Suppressor macrophage treated with lipopolysaccharide for 1 hour (primary cell): Measurements from ENCODE around the gene MED25.
A peak's percentile ranks its signal among the peaks of the same experiment; 100 is the strongest.
"Not testable (repeated sequence)": the region's sequence is repeated elsewhere in the genome, so short reads cannot be mapped to it uniquely, and the experiment has no call there.

ENCODE experiments used
- DNase-seq, 3 donors: peaks; one replicate each; pipeline ENCODE4 v3.0.0-alpha.2; 2020 to 2022

The MED25 gene

DNA sequence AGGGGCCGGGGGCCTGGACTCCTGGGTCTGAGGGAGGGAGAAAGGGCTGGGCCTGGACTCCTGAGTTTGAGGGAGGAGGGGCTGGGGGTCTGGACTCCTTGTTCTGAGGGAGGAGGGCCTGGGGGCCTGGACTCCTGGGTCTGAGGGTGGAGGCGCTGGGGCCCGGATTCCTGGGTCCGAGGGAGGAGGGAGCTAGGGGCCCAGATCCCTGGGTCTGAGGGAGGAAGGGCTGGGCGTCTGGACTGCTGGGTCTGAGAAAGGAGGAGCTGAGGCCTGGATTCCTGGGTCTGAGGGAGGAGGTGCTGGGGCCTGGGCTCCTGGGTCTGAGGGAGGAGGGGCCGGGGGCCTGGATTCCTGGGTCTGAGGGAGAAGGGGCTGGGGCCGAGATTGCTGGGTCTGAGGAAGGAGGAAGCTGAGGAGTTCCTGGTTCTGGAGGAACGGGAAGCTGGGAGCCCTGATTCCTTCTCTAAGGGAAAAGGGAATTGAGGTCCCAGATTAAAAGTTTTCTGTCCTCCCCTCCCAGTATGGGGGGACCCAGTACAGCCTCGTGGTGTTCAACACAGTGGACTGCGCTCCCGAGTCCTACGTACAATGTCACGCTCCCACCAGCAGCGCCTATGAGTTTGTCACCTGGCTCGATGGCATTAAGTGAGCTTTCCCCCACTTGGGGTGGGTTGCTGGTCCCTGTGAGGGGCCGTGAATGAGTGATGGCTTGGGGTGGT is 721 bp downstream of the MED25 start:
- peak; percentile 18 to 44 (median 44) for DNase-seq

DNA sequence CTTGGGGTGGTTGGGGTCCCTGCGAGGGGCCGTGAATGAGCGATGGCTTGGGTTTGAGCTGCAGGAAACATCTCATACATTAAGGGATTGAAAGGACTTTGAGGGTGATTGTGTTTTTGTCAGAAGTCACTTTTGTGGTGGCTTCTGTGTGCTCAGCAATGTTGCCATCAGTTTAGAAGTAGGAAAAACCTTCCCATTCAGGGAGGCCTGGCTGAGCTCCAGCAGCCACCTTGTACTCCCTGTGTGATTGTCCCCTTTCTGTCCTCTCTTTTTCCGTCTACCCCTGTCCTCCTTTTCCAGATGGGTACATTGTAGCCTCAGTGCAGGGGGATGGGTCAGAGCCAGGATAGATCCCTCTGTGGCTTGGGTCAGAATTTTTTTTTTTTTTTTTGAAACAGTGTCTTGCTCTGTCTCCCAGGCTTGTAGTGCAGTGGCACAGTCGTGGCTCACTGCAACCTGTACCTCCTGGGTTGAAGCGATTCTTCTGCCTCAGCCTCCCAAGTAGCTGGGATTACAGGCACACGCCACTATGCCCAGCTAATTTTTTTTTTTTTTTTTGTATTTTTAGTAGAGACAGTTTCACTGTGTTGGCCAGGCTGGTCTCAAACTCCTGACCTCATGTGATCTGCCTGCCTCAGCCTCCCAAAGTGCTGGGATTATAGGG is 1.5 kb downstream of the MED25 start:
- not testable (repeated sequence) for DNase-seq

DNA sequence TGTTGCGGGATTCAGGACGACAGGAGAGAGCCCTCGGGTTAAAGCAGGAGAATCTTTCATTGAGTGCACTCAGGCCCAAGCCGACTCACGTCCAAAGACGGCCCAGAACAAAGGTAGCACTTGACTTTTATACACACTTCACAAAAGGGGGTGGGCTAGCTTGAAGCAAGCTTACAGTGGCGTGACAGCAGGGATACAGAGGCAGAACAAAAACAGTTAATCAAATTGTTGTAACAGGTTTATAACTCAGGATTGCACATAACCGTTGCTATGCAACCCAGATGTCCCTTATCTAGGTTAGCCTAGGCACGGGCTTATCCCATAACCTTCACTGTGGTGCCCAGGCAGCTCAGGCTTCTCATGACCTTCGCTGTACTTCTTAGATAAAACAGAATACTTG is 2.0 kb downstream of the MED25 start:
- DNase-seq = no peak

GRCh38 chr19:49823472-49823871 is 5.4 kb downstream of the MED25 start:
- no peak for DNase-seq

DNA sequence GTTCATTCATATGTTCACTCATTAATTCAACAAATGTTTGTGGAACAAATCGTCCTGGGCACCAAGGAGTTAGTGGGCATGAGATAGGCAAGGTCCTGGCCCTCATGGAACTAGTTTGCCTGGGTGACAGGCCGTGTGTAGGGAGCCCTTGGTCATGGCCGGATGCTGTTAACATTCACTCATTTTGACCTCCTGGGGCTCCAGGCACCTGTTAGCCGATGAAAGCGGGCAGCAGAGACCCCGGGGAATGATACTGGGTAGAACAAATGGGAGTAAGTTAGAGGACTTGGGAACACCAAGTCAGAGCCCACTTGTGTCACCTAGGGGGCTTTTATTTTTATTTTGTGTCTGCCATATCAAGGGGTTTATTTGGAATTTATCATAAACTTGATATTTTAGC is 6.6 kb downstream of the MED25 start:
- no peak for DNase-seq

DNA sequence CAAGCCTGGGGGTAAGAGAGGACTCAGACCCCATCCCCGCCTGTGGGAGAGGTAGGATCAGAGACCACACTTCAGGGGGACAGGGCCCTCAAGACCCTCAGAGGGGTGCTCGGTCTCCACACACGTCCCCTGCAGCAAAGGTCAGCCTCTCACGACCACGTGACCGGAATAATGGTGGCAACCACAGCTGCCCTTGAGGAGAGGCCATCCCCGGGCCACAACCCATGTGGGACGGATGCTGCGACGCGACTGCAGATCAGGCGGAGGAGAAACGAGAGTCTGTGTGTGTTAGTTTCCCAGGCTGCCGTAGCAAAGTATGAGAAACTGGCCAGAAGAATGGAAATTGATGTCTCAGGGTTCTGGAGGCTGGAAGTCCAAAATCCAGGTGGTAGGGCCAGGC is 8.9 kb downstream of the MED25 start:
- DNase-seq = no peak

DNA sequence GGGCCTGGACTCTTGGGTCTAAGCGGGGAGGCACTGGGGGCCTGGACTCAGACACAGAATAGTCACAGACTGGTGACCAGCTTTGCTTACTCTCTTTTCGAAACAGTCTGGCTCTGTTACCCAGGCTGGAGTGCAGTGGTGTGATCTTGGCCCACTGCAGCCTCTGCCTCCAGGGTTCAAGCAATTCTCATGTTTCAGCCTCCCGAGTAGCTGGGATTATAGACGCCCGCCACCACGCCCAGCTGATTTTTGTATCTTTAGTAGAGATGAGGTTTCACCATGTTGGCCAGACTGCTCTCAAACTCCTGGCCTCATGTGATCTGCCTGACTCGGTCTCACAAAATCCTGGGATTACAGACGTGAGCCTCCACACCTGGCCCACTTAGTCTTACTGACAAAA is 11.1 kb downstream of the MED25 start:
- DNase-seq = no peak

DNA sequence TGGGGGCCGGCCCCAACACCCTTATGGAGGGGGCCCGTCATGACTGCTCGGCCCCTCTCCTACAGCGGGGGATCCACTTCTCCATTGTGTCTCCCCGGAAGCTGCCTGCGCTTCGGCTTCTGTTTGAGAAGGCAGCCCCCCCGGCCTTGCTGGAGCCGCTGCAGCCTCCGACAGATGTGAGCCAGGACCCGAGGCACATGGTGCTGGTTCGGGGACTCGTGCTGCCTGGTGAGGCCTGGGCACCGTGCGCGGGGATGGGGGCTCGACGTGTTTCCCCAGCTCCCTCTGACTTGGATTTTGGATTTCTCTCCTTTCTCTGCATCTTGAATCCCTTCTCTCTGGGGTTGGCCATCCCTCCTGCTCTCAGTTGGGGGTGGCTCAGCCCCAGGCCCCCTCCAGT is 11.6 kb downstream of the MED25 start:
- no peak for DNase-seq

DNA sequence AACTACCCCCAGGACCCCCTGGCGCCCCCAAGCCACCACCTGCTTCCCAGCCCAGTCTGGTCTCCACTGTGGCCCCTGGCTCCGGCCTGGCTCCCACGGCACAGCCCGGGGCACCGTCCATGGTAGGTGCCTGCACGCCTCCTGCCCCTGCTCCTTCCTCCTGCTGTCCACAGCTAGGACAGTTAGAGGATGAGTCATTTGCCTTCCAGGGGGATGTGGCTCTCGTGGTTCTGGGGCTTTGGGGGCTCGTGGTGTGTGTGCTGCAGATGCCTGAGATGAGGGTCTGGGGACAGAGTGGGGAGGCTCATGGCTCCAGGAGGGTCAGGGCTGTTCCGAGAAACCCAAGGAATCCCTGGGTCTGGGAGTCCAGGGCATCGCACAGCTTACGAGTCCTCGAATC is 12.7 kb downstream of the MED25 start:
- no peak for DNase-seq

- DNase-seq = no peak
Measured at GRCh38 chr19:49831592-49831991, 13.5 kb downstream of the MED25 start.

DNA sequence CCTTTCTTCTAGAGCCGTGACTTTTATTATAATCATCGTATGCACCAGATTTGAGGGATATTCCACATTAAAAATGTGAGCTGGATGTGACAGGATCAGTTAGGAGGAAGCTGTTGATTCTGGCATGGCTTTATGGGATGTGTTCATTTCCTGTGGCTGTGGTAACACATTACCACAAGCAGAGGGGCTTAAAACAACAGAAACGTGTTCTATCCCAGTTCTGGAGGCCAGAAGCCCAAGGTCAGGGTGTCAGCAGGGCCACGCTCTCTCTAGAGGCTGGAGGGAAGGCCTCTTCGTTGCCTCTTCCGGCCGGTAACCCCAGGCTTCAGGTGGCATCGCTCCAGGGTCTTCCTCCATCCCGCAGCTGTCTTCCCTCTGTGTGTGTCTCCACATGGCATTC is 14.5 kb downstream of the MED25 start:
- peak in 1 of 3 donors; percentile 31 for DNase-seq

GRCh38 chr19:49833599-49833998 is 15.5 kb downstream of the MED25 start:
- no peak for DNase-seq

DNA sequence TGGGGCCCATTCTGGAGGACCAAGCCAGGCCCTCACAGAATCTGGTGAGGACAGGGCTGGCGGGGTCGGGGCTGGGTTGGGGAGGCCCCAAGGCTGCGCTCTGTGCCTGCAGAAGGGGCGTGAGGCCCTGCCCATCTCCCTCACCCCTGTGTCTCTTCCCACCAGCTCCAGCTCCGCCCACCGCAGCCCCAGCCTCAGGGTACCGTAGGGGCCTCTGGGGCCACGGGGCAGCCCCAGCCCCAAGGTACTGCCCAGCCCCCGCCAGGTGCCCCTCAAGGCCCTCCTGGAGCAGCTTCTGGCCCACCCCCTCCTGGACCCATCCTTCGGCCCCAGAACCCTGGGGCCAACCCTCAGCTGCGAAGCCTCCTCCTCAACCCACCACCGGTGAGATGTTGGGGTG is 17.5 kb downstream of the MED25 start:
- no peak for DNase-seq

- DNase-seq = no peak
Measured at GRCh38 chr19:49836176-49837008, 18.3 kb downstream of the MED25 start.

- DNase-seq = no peak
Measured at GRCh38 chr19:49837009-49837310, 18.9 kb downstream of the MED25 start.

DNA sequence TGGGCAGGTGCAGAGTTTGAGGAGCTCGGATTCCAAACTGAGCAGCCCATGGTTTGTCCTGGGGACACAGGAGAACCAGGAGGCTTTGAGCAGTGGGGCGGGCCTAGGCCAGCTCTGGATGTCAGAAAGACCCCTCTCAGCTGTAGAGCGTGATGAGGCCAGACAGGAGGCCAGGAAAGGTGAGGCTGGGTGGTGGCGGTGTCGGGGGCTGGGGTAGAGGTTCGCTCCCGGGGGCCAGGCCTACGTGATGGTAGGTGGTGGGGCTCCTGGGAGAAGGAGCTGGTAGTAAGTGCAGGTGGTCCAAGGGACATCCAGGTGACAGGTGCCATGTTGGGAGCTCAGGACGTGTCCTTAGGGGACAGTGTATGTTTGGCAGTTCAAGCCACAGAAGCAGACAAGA is 19.3 kb downstream of the MED25 start:
- DNase-seq = no peak

DNA sequence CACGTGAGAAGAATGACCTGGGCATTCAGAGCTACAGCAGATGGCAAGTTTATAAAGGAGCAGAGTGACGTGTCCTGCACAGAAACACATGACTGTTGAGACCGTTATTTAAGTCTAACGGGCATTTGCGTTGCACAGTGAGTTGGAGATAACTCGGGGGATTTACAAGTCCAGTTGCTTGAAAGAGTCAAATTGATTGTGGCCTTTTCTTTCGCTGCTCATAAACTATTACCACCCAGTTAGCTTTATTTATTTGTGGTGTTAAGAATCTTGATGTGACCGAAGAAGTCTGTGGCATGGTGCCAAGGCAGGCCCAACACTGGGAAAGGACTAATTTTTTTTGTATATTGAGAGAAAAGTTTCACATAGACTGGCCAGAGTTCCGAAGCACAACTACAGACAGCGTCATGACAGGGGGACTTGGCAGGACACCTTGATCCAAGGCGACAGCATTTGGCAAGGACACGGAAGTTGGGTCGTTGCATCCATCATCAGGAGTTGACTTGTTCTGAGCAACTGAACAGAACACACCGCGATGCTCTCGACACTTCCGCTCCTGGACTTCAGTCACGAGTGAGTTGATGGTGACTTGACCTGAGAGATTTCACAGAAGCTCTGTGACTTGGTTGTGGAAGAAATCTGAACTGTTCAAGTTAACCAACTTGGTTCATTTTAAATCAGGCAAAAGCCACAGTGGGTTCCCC is 20.9 kb downstream of the MED25 start:
- DNase-seq = no peak

DNA sequence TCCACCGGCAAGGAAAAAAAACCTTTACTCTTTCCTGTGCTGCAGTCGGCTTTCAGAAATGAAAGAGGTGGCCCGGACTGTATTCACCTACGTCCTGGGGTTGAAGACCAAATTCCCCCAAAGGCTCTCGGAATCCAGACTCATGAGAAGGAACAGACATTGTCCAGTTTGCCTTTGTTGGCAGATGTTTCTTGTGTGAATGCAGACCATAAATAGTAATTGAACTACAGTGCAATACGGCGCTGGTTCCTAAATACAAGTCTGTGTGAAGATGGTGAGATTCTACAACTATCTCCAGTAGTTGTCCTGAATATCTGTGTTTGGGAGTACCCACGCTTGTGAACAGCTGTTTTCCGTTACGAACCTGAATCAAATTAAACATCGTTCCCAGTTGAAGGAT is 21.6 kb downstream of the MED25 start:
- DNase-seq = no peak

- no peak for DNase-seq
Measured at GRCh38 chr19:49840321-49840720, 22.2 kb downstream of the MED25 start.

DNA sequence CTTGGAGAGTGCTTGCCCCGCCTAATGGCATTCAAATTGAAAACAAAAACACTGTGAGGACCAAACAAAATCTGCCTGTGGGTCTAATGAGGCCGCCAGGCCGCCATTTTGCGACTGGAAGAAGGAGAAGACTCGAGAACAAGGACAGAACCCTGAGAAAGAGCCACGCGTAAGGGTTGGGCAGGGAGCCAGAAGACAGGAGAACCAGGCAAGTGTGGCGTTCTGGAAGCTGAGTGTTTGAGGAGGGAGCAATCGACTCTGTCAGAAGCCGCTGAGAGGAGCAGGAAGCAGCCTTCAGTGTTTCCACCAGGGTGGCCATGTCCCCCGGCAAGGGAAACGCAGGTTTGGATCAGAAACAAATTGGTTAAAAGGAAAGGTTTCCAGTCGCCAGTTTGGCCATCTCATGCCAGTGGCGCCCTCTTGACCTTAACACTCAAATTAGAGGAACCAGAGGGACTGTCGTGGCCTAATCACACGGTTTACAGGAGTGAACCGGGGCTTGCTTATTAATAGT is 22.7 kb downstream of the MED25 start:
- DNase-seq = no peak

DNA sequence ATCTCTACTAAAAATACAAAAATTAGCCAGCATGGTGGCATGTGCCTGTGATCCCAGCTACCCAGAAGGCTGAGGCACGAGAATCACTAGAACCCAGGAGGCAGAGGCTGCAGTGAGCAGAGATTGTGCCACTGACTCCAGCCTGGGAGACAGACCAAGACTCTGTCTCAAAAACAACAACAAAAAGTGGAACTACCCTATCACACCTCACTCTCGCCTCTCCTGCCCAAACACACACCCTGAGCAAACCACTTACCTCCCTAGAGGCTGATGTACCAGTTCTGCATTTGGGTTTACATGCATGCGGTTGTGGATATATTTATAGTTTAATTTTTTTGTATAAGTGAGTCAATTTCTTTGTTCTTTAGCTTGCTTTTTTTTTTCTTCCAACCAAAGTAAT is 25.2 kb downstream of the MED25 start:
- DNase-seq = no peak

DNA sequence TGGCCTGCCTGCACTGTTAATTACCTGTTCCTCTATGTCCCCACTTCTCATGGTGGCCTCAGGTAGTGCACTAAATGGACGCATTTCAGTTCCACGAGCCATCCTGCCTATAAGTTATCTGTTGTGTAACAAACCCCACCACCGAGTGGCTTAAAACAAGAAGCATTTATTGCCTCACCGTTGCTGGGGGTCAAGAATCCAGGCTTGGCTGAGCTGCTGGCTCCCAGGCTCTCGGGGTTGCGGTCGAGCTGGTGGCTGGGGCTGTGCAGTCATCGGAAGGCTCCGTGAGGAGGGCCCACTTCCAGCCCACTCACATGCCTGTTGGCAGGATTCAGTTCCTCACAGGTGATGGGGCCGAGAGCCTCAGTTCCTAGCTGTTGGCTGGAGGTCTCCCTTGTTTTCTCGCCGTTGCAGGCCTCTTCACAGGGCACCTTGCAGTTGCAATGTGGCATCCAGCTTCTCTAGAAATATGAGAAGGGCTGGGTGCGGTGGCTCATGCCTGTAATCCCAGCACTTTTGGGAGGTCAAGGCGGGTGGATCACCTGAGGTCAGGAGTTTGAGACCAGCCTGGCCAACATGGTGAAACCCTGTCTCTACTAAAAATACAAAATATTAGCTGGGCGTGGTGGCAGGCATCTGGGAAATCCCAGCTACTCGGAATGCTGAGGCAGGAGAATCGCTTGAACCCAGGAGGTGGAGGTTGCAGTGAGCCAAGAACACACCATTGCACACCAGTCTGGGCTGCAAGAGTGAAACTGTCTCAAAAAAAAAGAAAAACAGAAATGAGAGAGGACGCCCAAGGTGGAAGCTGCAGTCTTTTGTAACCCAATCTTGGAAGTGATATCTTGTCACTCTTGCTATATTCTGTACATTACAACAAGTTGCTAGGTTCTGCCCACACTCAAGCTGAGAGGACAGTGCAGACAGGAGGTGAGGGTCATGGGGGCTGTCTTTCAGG is 26.3 kb downstream of the MED25 start:
- peak in 2 of 3 donors; percentile 22 to 30 for DNase-seq
